HG02763 (cell line): ENCODE results near the gene CARS1.
"Not testable (repeated sequence)": the region's sequence is repeated elsewhere in the genome, so short reads cannot be mapped to it uniquely, and the experiment has no call there.

Experiments used
- ATAC-seq: cut with Tn5 transposase; IDR thresholded peaks from one replicate; pipeline ENCODE4 v1.9.1; 2021; ENCODE audit warnings: mild to moderate bottlenecking, moderate library complexity; ENCODE audit not compliant: unreplicated experiment

The CARS1 gene

GRCh38 chr11:3090096-3090901, 33.1 kb upstream of the CARS1 start:
- no peak for ATAC-seq

GRCh38 chr11:3089236-3090061, 32.2 kb upstream of the CARS1 start:
- no peak for ATAC-seq

GRCh38 chr11:3088806-3089205, 31.6 kb upstream of the CARS1 start:
- no peak for ATAC-seq

- ATAC-seq = no peak
Measured at GRCh38 chr11:3087821-3088800, 30.9 kb upstream of the CARS1 start.

- no peak for ATAC-seq
Measured at GRCh38 chr11:3087373-3087772, 30.1 kb upstream of the CARS1 start.

- ATAC-seq = no peak
Measured at GRCh38 chr11:3086671-3087150, 29.5 kb upstream of the CARS1 start.

- ATAC-seq = no peak
Measured at GRCh38 chr11:3086114-3086513, 28.9 kb upstream of the CARS1 start.

- no peak for ATAC-seq
Measured at GRCh38 chr11:3085052-3085451, 27.8 kb upstream of the CARS1 start.

- ATAC-seq = no peak
Measured at GRCh38 chr11:3083321-3083720, 26.1 kb upstream of the CARS1 start.

GRCh38 chr11:3081386-3081751, 24.1 kb upstream of the CARS1 start:
- no peak for ATAC-seq

- ATAC-seq = no peak
Measured at GRCh38 chr11:3080733-3081385, 23.6 kb upstream of the CARS1 start.

- ATAC-seq = no peak
Measured at GRCh38 chr11:3080104-3080503, 22.9 kb upstream of the CARS1 start.

- ATAC-seq = no peak
Measured at GRCh38 chr11:3077846-3078440, 20.7 kb upstream of the CARS1 start.

GRCh38 chr11:3077189-3077836, 20.1 kb upstream of the CARS1 start:
- no peak for ATAC-seq

GRCh38 chr11:3074912-3075589, 17.8 kb upstream of the CARS1 start:
- ATAC-seq = no peak

- no peak for ATAC-seq
Measured at GRCh38 chr11:3073029-3073435, 15.8 kb upstream of the CARS1 start.

- no peak for ATAC-seq
Measured at GRCh38 chr11:3069425-3069824, 12.2 kb upstream of the CARS1 start.

GRCh38 chr11:3066308-3066707, 9.1 kb upstream of the CARS1 start:
- ATAC-seq = not testable (repeated sequence)

GRCh38 chr11:3064709-3065108, 7.5 kb upstream of the CARS1 start:
- not testable (repeated sequence) for ATAC-seq
